ENCODE measurements around the gene TCF21. TPM values are rescaled to one million over a fixed set of nuclear protein-coding genes. Genes with fewer than 3 reads are reported as not detected.

TCF21 gene
- total and polyA plus RNA-seq, 10 of the 15 experiments (the other 5 are each of a cell fraction or from before 2014, with no cell fraction given) = 0.08 TPM; not detected in 9

DNA sequence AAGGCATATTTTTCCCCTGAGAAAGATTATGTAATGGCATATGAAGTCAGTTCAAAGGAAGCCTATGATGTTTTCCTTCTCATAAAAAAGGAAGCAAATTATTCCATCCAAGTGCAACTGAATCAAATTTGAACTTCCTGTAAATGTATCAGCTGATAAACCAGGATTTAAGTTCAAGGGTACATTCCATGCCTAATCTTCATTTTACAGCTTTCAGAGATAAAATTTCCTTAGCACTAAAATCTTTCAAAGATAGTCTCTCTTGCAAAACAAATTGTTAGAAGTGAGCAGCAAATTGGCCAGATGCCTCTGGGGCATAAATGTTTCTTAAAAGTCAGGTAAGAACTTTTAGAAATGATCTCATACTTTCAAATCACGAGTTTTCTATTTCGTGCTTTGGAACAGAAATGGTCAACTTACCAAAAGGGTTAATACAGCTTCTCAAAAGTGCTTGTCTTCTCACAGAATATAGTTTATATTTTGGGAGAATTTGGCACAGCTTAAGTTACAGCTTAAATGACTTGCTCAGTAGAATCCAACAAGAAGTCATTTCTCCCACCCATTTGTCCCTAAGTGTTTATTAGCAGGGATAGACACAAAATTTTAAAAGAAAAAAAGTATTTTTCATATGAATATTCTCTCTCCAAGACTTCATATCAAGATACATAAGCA lies 2.7 kb upstream of the TCF21 start:
- no TSS peak for BruUV-seq (replicated peaks)
- H3K79me2 ChIP-seq (ENCODE audit: control insufficient read depth, insufficient read depth, low read length) = no peaks in the 10 kb centered on the region
- no peak overlapping the region for H3K4me2 ChIP-seq (ENCODE audit: control insufficient read depth, insufficient read depth)
- no peak overlapping the region for H3K9ac ChIP-seq (ENCODE audit: control insufficient read depth, insufficient read depth, low read length)
- peaks cover 10 to 17% of the 10 kb centered on the region in 2 experiments for H3K27me3 ChIP-seq (replicated peaks in 1 of 2; ENCODE audit: control insufficient read depth in 2 of 2, insufficient read depth in 2 of 2, low read length in 1 of 2)
- RAD21 ChIA-PET (ENCODE audit: unreplicated experiment) = no interaction called here
- POLR2A ChIA-PET = no interaction called here
- no peaks in the 10 kb centered on the region for H3K36me3 ChIP-seq (ENCODE audit: control insufficient read depth in 2 of 2, insufficient read depth in 2 of 2, low read length in 1 of 2)
- no peak overlapping the region for H3K27ac ChIP-seq (ENCODE audit: control insufficient read depth, insufficient read depth)
- no peak overlapping the region for H2AFZ ChIP-seq (ENCODE audit: control insufficient read depth, low read depth, low read length)
- intact Hi-C loops (cut with micrococcal nuclease; ENCODE audit: unreplicated experiment) = no loop called here
- 20% methylated on average over 2 of the region's 2 CpGs for WGBS (ENCODE audit: insufficient coverage, insufficient replicate concordance, low lambda C conversion rate, missing lambda C conversion rate)
- no peak for DNase-seq (ENCODE audit: low read depth, low spot score)
- CTCF ChIA-PET = interaction anchor here (1.5 kb wide), 1 partner anchor 35 kb away, joined by 4 read pairs; no protein-coding TSS in a partner anchor
- H3K4me1 ChIP-seq (ENCODE audit: control insufficient read depth, insufficient read depth, low read length) = no peaks in the 10 kb centered on the region
- ATAC-seq = no peak
- in situ Hi-C loops (cut with MboI) = no loop called here
- H3K9me3 ChIP-seq (replicated peaks; ENCODE audit: control insufficient read depth, insufficient read depth, low read length) = no peaks in the 10 kb centered on the region
- SMC1A ChIA-PET (ENCODE audit: uncharacterized antibody, unreplicated experiment) = no interaction called here
- no peaks in the 10 kb centered on the region for H4K20me1 ChIP-seq (ENCODE audit: control insufficient read depth, insufficient read depth)
- H3K4me3 ChIP-seq = no peak overlapping the region
- FAIRE-seq = no peak
- TF ChIP-seq ZNF217 (IDR thresholded peaks at IDR 0.05) = no peak
- no peak for TF ChIP-seq HDAC6 (IDR thresholded peaks at IDR 0.05; ENCODE audit: unreplicated experiment)
- TF ChIP-seq, protein P1, sequence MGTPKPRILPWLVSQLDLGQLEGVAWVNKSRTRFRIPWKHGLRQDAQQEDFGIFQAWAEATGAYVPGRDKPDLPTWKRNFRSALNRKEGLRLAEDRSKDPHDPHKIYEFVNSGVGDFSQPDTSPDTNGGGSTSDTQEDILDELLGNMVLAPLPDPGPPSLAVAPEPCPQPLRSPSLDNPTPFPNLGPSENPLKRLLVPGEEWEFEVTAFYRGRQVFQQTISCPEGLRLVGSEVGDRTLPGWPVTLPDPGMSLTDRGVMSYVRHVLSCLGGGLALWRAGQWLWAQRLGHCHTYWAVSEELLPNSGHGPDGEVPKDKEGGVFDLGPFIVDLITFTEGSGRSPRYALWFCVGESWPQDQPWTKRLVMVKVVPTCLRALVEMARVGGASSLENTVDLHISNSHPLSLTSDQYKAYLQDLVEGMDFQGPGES (IDR thresholded peaks at IDR 0.05) = no peak
- TF ChIP-seq, protein P2, sequence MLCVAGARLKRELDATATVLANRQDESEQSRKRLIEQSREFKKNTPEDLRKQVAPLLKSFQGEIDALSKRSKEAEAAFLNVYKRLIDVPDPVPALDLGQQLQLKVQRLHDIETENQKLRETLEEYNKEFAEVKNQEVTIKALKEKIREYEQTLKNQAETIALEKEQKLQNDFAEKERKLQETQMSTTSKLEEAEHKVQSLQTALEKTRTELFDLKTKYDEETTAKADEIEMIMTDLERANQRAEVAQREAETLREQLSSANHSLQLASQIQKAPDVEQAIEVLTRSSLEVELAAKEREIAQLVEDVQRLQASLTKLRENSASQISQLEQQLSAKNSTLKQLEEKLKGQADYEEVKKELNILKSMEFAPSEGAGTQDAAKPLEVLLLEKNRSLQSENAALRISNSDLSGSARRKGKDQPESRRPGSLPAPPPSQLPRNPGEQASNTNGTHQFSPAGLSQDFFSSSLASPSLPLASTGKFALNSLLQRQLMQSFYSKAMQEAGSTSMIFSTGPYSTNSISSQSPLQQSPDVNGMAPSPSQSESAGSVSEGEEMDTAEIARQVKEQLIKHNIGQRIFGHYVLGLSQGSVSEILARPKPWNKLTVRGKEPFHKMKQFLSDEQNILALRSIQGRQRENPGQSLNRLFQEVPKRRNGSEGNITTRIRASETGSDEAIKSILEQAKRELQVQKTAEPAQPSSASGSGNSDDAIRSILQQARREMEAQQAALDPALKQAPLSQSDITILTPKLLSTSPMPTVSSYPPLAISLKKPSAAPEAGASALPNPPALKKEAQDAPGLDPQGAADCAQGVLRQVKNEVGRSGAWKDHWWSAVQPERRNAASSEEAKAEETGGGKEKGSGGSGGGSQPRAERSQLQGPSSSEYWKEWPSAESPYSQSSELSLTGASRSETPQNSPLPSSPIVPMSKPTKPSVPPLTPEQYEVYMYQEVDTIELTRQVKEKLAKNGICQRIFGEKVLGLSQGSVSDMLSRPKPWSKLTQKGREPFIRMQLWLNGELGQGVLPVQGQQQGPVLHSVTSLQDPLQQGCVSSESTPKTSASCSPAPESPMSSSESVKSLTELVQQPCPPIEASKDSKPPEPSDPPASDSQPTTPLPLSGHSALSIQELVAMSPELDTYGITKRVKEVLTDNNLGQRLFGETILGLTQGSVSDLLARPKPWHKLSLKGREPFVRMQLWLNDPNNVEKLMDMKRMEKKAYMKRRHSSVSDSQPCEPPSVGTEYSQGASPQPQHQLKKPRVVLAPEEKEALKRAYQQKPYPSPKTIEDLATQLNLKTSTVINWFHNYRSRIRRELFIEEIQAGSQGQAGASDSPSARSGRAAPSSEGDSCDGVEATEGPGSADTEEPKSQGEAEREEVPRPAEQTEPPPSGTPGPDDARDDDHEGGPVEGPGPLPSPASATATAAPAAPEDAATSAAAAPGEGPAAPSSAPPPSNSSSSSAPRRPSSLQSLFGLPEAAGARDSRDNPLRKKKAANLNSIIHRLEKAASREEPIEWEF (IDR thresholded peaks at IDR 0.05; ENCODE audit: insufficient replicate concordance, low read depth, low read length) = no peak
- no peak for TF ChIP-seq RUNX3 (IDR thresholded peaks at IDR 0.05; ENCODE audit: low read length)
- TF ChIP-seq SPI1 (IDR thresholded peaks at IDR 0.05; ENCODE audit: borderline replicate concordance, insufficient read depth, low read depth, low read length) = no peak
- no peak for TF ChIP-seq ATF3 (IDR thresholded peaks at IDR 0.05; ENCODE audit: borderline replicate concordance, extremely low read depth, low read depth, low read length)
- TF ChIP-seq LARP7 (IDR thresholded peaks at IDR 0.05) = no peak
- no peak for TF ChIP-seq SMARCA5 (IDR thresholded peaks at IDR 0.05)
- TF ChIP-seq NFYB (IDR thresholded peaks at IDR 0.05; ENCODE audit: insufficient read depth, low read depth, low read length) = no peak

All from GM12878 (cell line).